Kidney tubule cell (primary cell): Measurements from ENCODE around the gene ZNF175.

Experiments used
- DNase-seq: peaks from one replicate; pipeline ENCODE4 v3.0.0-alpha.2; 2018; ENCODE audit warnings: low spot score

The ZNF175 gene

GRCh38 chr19:51550848-51551672, 20.0 kb upstream of the ZNF175 start:
- DNase-seq = no peak

GRCh38 chr19:51551673-51552432, 19.2 kb upstream of the ZNF175 start:
- DNase-seq = no peak

GRCh38 chr19:51552608-51552995, 18.5 kb upstream of the ZNF175 start:
- DNase-seq = no peak

DNA sequence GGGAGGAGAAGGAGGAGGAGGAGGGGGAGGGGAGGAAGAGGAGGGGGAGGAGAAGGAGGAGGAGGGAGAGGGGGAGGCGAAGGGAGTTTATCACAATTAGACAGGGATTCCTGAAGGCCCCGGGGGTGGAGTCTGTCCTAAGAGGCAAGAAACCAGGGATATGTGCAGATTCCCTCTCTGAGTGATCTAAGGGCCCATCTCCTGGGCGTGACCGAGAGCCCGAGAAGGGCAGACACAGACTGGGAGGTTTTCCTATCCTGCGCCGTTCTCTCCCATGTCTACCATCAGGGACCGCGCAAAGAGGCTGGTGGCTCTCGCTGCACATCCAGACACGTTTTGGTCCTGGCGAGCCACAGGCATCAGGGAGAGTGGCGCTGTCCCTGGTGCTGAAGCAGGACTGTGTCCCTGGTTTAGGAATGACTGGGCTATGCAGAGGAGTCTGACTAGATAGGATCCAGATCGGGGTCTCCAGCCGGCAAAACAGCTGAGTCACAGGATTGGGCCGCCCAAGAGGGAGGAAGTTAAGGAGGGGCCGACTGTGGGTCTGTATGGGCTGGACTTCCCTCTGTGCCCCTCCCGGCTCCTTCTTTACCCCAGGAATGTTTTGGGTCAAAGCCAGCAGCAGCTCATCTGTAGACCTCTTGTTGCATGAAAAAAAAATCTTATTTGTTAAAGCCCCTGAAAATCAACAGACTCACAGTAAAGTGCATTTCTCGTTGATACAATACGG, 17.9 kb upstream of the ZNF175 start:
- DNase-seq = peak; percentile 50

DNA sequence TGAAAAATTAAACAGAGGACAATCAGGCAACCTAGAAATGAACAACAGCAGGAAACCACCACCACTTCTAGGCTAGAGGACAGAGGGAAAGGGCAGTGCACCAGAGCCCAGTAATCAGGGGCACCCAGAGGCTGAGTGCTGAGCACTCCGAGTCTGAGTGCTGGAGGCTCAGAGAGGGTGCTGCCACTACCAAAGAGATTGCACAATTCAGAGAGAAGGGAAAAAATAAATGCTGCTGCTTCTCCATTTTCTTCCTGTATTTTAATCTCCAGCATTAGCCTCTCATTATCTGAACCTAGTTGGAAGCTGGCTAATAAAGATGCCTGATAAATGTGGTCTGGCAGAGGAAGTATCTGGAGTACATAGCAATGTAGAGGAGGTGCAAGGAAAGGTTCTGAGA, 11.8 kb upstream of the ZNF175 start:
- DNase-seq = no peak

- no peak for DNase-seq
Measured at GRCh38 chr19:51560339-51560738, 10.7 kb upstream of the ZNF175 start.

DNA sequence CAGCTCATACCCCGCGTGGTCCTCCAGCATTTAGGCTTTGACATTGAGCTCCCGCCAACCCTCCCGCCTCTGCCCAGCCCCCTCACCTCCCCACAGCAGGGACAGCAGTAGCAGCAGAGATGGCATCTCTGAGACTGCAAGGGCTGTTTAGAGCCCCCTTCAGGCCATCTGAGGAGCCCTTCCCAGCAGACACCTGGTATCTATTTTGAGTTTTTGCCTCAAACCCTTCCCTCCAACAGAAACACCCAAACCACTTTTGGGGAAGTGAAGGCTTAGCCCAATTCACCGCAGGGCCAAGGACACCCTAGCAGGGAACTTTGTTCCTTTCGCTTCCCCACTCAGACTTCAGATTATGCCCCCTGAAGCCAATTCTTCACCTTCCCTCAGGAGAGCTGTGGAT, 6.3 kb upstream of the ZNF175 start:
- no peak for DNase-seq

DNA sequence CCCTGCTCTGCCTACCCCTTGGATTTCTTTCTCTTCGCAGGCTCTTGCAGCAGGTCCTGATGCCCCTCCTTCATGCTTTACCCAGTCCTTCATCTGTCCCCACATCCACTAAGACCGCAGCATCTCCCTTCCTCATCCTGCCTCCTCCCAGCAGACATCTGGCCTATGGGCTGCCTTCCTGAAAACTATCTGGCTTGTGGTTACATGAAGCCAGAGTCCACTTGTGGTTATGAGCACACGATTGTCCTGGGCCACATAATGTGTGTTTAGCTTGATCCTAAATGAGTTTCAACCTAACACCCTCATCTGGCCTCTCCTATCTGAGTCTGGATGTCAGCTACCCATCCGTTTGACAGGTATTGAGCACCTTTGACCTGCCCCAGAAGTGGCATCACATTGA, 5.5 kb upstream of the ZNF175 start:
- DNase-seq = no peak

- no peak for DNase-seq
Measured at GRCh38 chr19:51566489-51567100, 4.5 kb upstream of the ZNF175 start.

DNA sequence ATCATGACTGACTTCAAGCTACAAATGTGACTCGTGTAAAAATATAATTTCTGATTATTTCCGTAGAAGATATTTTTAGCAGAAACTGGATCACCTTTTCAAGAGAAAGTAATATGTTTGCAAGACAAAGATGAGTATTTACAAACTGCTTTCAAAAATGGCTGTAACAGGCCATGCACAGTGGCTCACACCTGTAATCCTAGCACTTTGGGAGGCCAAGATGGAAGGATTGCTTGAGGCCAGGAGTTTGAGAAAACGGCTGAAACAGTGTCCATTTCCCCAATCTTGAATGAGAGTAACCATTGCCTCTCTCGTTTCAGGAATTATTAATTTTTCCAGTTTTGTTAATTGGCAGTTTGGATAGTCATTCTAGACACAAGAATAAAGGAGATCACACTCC, 3.5 kb upstream of the ZNF175 start:
- DNase-seq = no peak

GRCh38 chr19:51568456-51568855, 2.6 kb upstream of the ZNF175 start:
- DNase-seq = no peak

DNA sequence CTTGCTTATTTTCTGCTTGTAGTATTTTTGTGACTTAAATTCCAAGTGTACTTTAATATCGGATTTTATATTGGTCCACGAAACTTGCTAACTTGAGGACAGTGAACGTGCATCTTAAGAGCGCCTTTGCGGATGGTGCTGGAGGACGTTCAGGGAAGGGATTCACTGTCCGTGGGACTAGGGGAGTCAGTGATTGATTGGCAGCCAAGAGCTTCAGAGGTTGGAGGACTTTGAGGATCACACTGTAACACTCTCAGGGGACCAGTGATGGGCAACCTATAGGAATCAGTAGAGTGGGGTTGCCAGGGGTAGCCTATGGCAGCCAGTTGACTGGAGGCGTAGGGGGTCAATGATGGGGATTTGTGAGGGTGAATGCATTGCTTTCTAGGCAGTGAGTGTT, 516 bp downstream of the ZNF175 start:
- DNase-seq = peak; percentile 6

GRCh38 chr19:51572410-51572809, 1.3 kb downstream of the ZNF175 start:
- peak; percentile 8 for DNase-seq

DNA sequence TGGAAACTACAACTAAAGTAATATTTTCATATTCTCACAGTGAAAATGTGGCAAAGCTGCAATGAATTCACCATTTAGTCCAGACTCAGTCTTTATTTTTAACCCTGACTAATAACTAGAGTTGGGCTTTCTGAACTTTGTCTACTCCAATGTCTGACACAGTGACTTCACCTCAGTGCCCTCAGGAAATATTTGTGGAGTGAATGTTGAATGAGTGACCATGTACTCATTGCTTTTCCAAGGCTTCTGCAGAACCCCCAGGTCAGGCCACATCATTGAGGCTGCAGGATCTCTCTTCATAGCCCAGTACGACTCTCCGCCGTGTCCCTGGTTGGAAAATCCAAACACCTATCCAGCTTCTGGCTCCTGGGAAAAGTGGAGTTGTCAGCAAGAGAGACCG, 1.8 kb downstream of the ZNF175 start:
- DNase-seq = peak; percentile 91

- DNase-seq = no peak
Measured at GRCh38 chr19:51573331-51573730, 2.2 kb downstream of the ZNF175 start.

DNA sequence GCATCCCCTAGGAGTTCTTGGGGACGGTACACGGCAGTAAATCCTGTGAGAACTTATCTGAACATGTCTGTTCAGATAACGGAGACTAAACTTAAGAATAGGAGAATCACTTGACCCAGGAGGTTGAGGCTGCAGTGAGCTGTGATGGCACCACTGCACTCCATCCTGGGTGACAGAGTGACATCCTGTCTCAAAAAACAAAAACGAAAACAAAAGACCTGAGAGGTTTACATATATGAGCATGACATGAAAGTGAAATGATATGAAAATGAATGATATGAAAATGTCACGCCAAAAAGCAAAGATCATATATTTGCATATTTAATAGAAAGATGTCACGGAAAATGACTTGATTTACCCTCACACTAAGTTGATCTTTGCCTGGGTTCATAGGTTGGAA, 5.8 kb downstream of the ZNF175 start:
- no peak for DNase-seq

DNA sequence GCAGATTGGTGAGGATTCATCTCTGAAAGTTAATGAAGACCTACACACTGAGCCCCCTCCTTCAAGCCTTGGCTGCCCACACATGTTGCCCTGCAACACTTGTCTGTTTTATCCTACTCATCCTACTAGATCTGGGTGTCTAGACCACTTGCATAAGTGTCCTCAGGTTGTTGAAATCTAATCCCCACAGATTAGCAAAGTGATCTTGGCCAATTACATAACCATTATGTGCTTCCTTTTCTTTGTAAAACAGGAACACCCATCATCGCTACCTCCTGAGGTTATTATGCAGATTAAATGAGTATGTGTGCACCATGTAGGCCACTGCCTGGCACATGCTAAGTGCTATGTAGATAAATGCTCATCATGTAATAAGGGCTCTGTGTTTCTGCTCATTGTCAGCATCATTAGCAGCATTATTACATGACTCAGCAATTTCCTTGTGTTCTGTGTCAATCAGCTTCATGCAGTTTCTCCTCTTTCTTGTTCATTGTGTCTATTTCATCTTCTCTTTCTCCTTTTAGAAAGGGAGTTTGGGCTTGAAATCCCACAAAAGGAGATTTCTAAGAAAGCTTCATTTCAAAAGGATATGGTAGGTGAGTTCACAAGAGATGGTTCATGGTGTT, 15.1 kb downstream of the ZNF175 start:
- DNase-seq = no peak

DNA sequence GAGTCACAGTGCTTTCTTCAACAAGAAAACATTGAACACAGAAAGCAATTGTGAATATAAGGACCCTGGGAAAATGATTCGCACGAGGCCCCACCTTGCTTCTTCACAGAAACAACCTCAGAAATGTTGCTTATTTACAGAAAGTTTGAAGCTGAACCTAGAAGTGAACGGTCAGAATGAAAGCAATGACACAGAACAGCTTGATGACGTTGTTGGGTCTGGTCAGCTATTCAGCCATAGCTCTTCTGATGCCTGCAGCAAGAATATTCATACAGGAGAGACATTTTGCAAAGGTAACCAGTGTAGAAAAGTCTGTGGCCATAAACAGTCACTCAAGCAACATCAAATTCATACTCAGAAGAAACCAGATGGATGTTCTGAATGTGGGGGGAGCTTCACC, 15.7 kb downstream of the ZNF175 start:
- no peak for DNase-seq

GRCh38 chr19:51587264-51588191, 16.4 kb downstream of the ZNF175 start:
- DNase-seq = no peak

DNA sequence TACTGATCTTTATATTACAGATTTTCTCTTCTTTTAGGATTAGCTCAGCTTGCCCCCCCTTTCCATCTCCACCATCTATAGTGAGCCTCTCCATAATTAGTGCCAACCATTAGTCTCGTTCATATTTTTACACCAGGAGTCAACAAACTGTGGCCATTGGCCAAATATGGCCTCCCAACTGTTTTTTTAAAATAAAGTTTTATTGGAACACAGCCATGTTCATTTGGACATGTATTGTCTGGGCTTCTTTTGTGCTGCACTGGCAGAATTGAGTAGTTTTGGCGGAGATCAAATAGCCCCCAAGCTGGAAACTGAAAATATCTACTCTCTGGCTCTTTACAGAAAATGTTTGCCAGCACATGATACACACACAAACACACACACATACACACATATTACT, 18.4 kb downstream of the ZNF175 start:
- no peak for DNase-seq

- DNase-seq = no peak
Measured at GRCh38 chr19:51590441-51590840, 19.4 kb downstream of the ZNF175 start.
